K562 (cell line): Measurements from ENCODE around the gene DNAJC8. TPM values are rescaled to one million over a fixed set of nuclear protein-coding genes. Genes with fewer than 3 reads are reported as not detected.

Experiments used
- BCL6 ChIP-seq: fragments of 250-450 bp; sonication (Bioruptor Pico); IDR thresholded peaks from 2 replicates; pipeline ENCODE4 v1.4.0; 2020
- CBX1 ChIP-seq: sonication (generic); IDR thresholded peaks from 2 replicates; pipeline ENCODE4 v1.6.1; 2016; ENCODE audit warnings: antibody characterized with exemption, low read depth, mild to moderate bottlenecking
- CCNT2 ChIP-seq: IDR thresholded peaks from 2 replicates; pipeline ENCODE4 v1.6.1; 2011; ENCODE audit warnings: borderline replicate concordance, low read depth, mild to moderate bottlenecking, moderate library complexity, mixed read lengths, low read length; ENCODE audit not compliant: insufficient read length; ENCODE audit errors: extremely low read depth
- CREM ChIP-seq: IDR thresholded peaks from 2 replicates; pipeline ENCODE4 v1.6.1; 2014; ENCODE audit warnings: antibody characterized with exemption, low read depth
- CSDE1 ChIP-seq, 2 experiments: fragments of 450-650 bp; IDR thresholded peaks; 2 replicates each; pipeline ENCODE4 v1.6.1; 2016; ENCODE audit warnings: mild to moderate bottlenecking in 1 of 2
- ETS1 ChIP-seq: conservative IDR thresholded peaks from 2 replicates; pipeline ENCODE4 v1.6.1; 2011; ENCODE audit warnings: low read depth, mild to moderate bottlenecking, low read length; ENCODE audit not compliant: control insufficient read depth
- GABPB1 ChIP-seq: sonication (generic); formaldehyde crosslinking; IDR thresholded peaks from 2 replicates; pipeline ENCODE4 v1.8.0; 2022; ENCODE audit warnings: mild to moderate bottlenecking, missing genetic modification reagents
- KDM1A ChIP-seq, 2 experiments: fragments of 450-650 bp; IDR thresholded peaks; 2 replicates each; pipeline ENCODE4 v1.6.1; 2016; ENCODE audit warnings: mild to moderate bottlenecking in 2 of 2
- MTA1 ChIP-seq: fragments of 450-650 bp; IDR thresholded peaks from 2 replicates; pipeline ENCODE4 v1.6.1; 2017; ENCODE audit warnings: borderline replicate concordance
- MTF1 ChIP-seq: fragments of 250-450 bp; sonication (Bioruptor Pico); IDR thresholded peaks from 2 replicates; pipeline ENCODE4 v1.9.0; 2021; ENCODE audit warnings: moderate library complexity, mild to moderate bottlenecking, inconsistent platforms, borderline replicate concordance
- NCOA1 ChIP-seq: fragments of 450-650 bp; IDR thresholded peaks from 2 replicates; pipeline ENCODE4 v1.6.1; 2016; ENCODE audit warnings: low read depth
- POLR3G ChIP-seq: IDR thresholded peaks from 2 replicates; pipeline ENCODE4 v1.6.1; 2011; ENCODE audit not compliant: insufficient read length, insufficient replicate concordance; ENCODE audit errors: extremely low read depth
- PURB ChIP-seq: sonication (generic); formaldehyde crosslinking; IDR thresholded peaks from 2 replicates; pipeline ENCODE4 v1.9.0; 2021; ENCODE audit warnings: low read depth, mild to moderate bottlenecking, missing genetic modification reagents
- RBM15 ChIP-seq: fragments of 200-400 bp; formaldehyde crosslinking; IDR thresholded peaks from 2 replicates; pipeline ENCODE4 v1.6.1; 2018; ENCODE audit warnings: mild to moderate bottlenecking, low read length, moderate library complexity; ENCODE audit not compliant: insufficient read depth
- RFX1 ChIP-seq: fragments of 450-650 bp; IDR thresholded peaks from 2 replicates; pipeline ENCODE4 v1.6.1; 2016; ENCODE audit warnings: mild to moderate bottlenecking, moderate library complexity
- ZFP91 ChIP-seq: sonication (generic); formaldehyde crosslinking; IDR thresholded peaks from 2 replicates; pipeline ENCODE4 v1.8.0; 2022; ENCODE audit warnings: mild to moderate bottlenecking, missing genetic modification reagents
- ZKSCAN8 ChIP-seq: fragments of 200-800 bp; sonication (Bioruptor generic); IDR thresholded peaks from 2 replicates; pipeline ENCODE4 v1.6.1; 2016; ENCODE audit warnings: missing genetic modification characterization, missing compliant biosample characterization
- ZNF239 ChIP-seq: fragments of 250-450 bp; sonication (Bioruptor Pico); IDR thresholded peaks from 2 replicates; pipeline ENCODE4 v1.4.0; 2020; ENCODE audit warnings: mild to moderate bottlenecking
- ZNF586 ChIP-seq: fragments of 450-650 bp; formaldehyde crosslinking; conservative IDR thresholded peaks from 2 replicates; pipeline ENCODE4 v1.4.0; 2020; ENCODE audit warnings: mild to moderate bottlenecking, moderate library complexity
- ZNF785 ChIP-seq: fragments of 250-450 bp; sonication (Bioruptor Pico); IDR thresholded peaks from 2 replicates; pipeline ENCODE4 v1.4.0; 2020; ENCODE audit warnings: mild to moderate bottlenecking
- ZZZ3 ChIP-seq: fragments of 450-650 bp; IDR thresholded peaks from 2 replicates; pipeline ENCODE4 v1.6.1; 2016; ENCODE audit warnings: antibody characterized with exemption, mild to moderate bottlenecking, moderate library complexity
- polyA plus RNA-seq, 8 experiments: library from polyadenylated mRNA; depleted of rRNA in 4 of 8; stranded (reverse) in 5 of 8; unstranded in 3 of 8; fragments of >200 nt; fragmentation: Nextera tagmentation in 2 of 8; fragmentation: Illumina TruSeq in 1 of 8; extraction: Ambion mirVana in 2 of 8; extraction: Trizol in 1 of 8; gene quantifications; 2 replicates each; pipeline versions ENCODE4 v1.2.1 to v1.2.3, GENCODE V29; 2011 to 2014; ENCODE audit warnings: inconsistent platforms in 1 of 8, missing spikeins in 1 of 8
- total RNA-seq, 7 experiments: library from RNA; depleted of rRNA in 6 of 7; stranded (reverse); fragments of >200 nt in 6 of 7; fragmentation: Illumina TruSeq in 2 of 7; extraction: Trizol in 2 of 7; gene quantifications; 2 replicates each; pipeline versions ENCODE4 v1.2.1 to v1.2.3, GENCODE V29; 2011 to 2021; ENCODE audit warnings: low replicate concordance in 1 of 7
- TF ChIP-seq, protein P1 (sequence below), 2 experiments: IDR thresholded peaks; 2 replicates each; pipeline ENCODE4 v1.6.1; 2011; ENCODE audit warnings: borderline replicate concordance in 1 of 2, control low read depth in 1 of 2, low read depth in 1 of 2, low read length in 1 of 2, mild to moderate bottlenecking in 1 of 2, mixed read lengths in 1 of 2, moderate library complexity in 1 of 2; ENCODE audit not compliant: insufficient read depth in 1 of 2, insufficient read length in 1 of 2, poor library complexity in 1 of 2, severe bottlenecking in 1 of 2; ENCODE audit errors: extremely low read depth in 1 of 2

DNAJC8 gene
- total and polyA plus RNA-seq, 9 of the 15 experiments (the other 6 are each of a cell fraction or from before 2014, with no cell fraction given), result 143 to 508 (median 209) TPM

- TF ChIP-seq POLR3G (no peak), GABPB1 (CRISPR knock-in tag) (no peak), CSDE1 (IDR thresholded peaks at IDR 0.05) (no peak), RFX1 (no peak), CCNT2 (no peak), CREM (no peak), PURB (CRISPR knock-in tag) (no peak), ETS1 (no peak), CBX1 (no peak), ZKSCAN8 (CRISPR knock-in tag) (no peak), ZNF239 (no peak), MTF1 (CRISPR knock-in tag) (no peak), MTA1 (peak; percentile 69; the same call in 1 of the 2 replicates), RBM15 (no peak), ZNF785 (no peak), KDM1A (IDR thresholded peaks at IDR 0.05) (peak; percentile 57 to 62; a peak in 3 of 4 replicates), ZZZ3 (no peak), ZNF586 (CRISPR knock-in tag) (no peak), ZFP91 (CRISPR knock-in tag) (no peak), NCOA1 (0 out of 2 replicates have a peak, but pooled peaks have one; percentile 19), BCL6 (CRISPR knock-in tag) (no peak)
- TF ChIP-seq, protein P1, sequence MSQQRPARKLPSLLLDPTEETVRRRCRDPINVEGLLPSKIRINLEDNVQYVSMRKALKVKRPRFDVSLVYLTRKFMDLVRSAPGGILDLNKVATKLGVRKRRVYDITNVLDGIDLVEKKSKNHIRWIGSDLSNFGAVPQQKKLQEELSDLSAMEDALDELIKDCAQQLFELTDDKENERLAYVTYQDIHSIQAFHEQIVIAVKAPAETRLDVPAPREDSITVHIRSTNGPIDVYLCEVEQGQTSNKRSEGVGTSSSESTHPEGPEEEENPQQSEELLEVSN (IDR thresholded peaks at IDR 0.05; ENCODE audit: borderline replicate concordance in 1 of 2, extremely low read depth in 1 of 2, insufficient read depth in 1 of 2, insufficient read length in 1 of 2, low read depth in 1 of 2, low read length in 1 of 2, poor library complexity in 1 of 2, severe bottlenecking in 1 of 2), result no peak
These were observed 16.4 kb upstream of the DNAJC8 start (continued) for GRCh38 chr1:28249013-28249865.
